ENCODE results near the gene CAMK1D. TPM values are rescaled to one million over a fixed set of nuclear protein-coding genes. Genes with fewer than 3 reads are reported as not detected.

CAMK1D gene
- total and polyA plus RNA-seq, 2 experiments from 2014 or later, result 4.6 to 7.2 TPM

GRCh38 chr10:12720217-12720981 is 371.1 kb downstream of the CAMK1D start:
- no peaks in the 10 kb centered on the region for H3K9me2 ChIP-seq (ENCODE audit: insufficient read depth)
- Mint-ChIP-seq H3K4me1 (peaks cover 12% of the 10 kb centered on the region), H3K9me3 (no peaks in the 10 kb centered on the region), H3K4me3 (no peak overlapping the region), H3K36me3 (ENCODE audit: low read depth) (no peaks in the 10 kb centered on the region), H3K27me3 (ENCODE audit: insufficient read depth, low read depth, poor library complexity) (peaks cover 6% of the 10 kb centered on the region), H3K27ac (no peak overlapping the region)
- 0 out of 2 replicates have a peak, but pooled peaks cover 7% of the 10 kb centered on the region for H3K4me1 ChIP-seq (ENCODE audit: insufficient read depth)
- H3K4me3 ChIP-seq, result no peak overlapping the region
- H4K20me1 ChIP-seq (replicated peaks; ENCODE audit: insufficient read depth), result no peaks in the 10 kb centered on the region
- no peak overlapping the region for H2AFZ ChIP-seq
- H3K36me3 ChIP-seq (ENCODE audit: insufficient read depth), result no peaks in the 10 kb centered on the region
- no peaks in the 10 kb centered on the region for H3K79me2 ChIP-seq (replicated peaks; ENCODE audit: insufficient read depth)
- no peaks in the 10 kb centered on the region for H3K27me3 ChIP-seq (ENCODE audit: insufficient read depth)
- no peaks in the 10 kb centered on the region for H3F3A ChIP-seq (replicated peaks; ENCODE audit: low read depth)
- no peak overlapping the region for H3K4me2 ChIP-seq
- TF ChIP-seq EZH2 (IDR thresholded peaks at IDR 0.05; ENCODE audit: low read depth, unreplicated experiment) (no peak), CREB1 (CRISPR knock-in tag; IDR thresholded peaks at IDR 0.05; ENCODE audit: low read depth) (no peak), NANOG (IDR thresholded peaks at IDR 0.05; ENCODE audit: borderline replicate concordance) (no peak), JUNB (IDR thresholded peaks at IDR 0.05; ENCODE audit: unreplicated experiment) (no peak), EZH2phosphoT487 (IDR thresholded peaks at IDR 0.05; ENCODE audit: unreplicated experiment) (no peak), CTCF (conservative IDR thresholded peaks at IDR 0.05; ENCODE audit: low read depth in 2 of 2) (no peak), ZNF462 (CRISPR knock-in tag; IDR thresholded peaks at IDR 0.05) (no peak), REST (IDR thresholded peaks at IDR 0.05; ENCODE audit: unreplicated experiment) (no peak), ZNF114 (CRISPR knock-in tag; IDR thresholded peaks at IDR 0.05) (no peak), ETS1 (IDR thresholded peaks at IDR 0.05) (no peak), POLR2AphosphoS5 (IDR thresholded peaks at IDR 0.05; ENCODE audit: low read depth) (no peak), ZNF331 (CRISPR knock-in tag; IDR thresholded peaks at IDR 0.05; ENCODE audit: low read depth) (no peak), STAT1 (IDR thresholded peaks at IDR 0.05; ENCODE audit: unreplicated experiment) (no peak)
- H3K27ac ChIP-seq (ENCODE audit: low read depth), result no peak overlapping the region
- DNase-seq (ENCODE audit: low spot score) (no peak), ATAC-seq (no peak)
